GM20431 (cell line): ENCODE data around the gene HSD3B1.

ENCODE experiments used
- in situ Hi-C: fragments of 300-500 bp; cut with MseI, MboI; formaldehyde crosslinking; loops from one replicate; pipeline ENCODE4 v1.15.0; 2020; ENCODE audit warnings: low sequenced_read_pairs; ENCODE audit not compliant: unreplicated experiment

The HSD3B1 gene

DNA sequence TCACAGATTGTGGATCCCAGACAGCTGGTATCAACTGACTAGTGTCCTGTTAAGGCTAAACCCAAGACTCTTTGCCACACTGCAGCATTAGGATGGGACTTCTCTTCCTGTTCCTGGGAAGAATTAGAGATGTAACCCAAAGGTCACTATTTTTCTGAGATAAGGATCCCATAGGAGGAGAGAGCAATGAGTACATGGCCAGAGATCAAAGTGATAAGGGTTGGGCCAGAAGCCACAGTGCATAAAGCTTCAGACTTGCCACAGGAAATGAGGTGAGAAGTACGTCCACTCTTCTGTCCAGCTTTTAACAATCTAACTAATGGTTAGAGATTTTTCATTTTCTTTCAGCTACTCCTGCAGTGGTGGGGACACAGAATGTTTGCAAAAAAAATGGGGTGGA, at the start of gene HSD3B1:
Gene HSD3B1, plus strand, starts transcription at position 270 of the 400 bp plus-strand sequence. CDS start 267 bp downstream, outside the sequence.
- in situ Hi-C loops, result no loop called here

DNA sequence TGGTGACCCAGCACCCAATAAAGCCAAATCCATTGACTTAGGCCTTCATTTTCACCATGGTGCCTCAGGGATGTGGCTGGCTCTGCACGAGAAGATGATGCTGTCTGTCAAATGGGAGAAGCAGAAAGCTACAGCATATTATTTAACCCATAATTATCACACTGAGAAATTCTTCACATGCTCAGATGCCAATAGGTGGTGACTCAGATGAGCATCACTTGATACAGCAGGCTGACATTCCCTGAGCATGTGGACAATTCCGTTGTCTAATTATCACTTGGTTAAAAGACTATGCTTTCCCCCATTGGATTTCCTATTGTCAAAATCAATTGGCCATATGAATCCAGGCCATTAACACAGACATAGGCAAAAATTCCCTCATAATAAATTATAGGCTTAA, 44.0 kb upstream of the HSD3B1 start:
- in situ Hi-C loops, result no loop called here

DNA sequence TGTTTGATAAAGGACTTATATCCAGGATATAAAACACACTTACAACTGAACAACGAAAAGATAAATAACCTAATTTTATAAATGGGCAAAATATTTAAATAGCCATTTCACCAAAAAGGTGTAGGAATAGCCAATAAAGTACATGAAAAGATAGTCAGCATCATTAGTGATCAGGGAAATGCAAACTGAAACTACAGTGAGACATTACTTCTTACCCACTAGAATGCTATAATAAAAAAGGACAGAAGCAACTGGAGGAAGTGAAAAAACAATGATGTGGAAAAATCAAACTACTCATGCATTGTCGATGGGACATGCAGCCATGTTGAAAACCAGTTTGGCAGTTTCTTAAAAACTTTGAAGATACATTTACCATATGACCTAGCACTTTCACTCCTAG, 43.4 kb upstream of the HSD3B1 start:
- in situ Hi-C loops, result no loop called here

DNA sequence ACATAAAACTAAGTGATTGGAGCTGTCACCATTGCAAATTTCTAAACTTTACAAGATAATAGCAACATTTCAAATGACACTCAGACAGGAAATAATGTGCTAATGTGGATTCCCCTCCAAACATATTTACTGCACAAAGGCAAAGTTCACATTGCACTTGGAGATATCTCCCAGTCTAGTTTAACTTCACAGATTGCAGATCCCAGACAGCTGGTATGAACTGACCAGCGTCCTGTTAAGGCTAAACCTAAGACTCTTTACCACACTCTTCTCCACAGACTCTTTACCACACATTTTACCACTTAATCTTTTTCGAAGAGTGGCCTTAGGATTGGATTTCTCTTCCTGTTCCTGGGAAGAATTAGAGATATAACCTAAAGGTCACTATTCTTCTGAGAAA, 40.6 kb upstream of the HSD3B1 start:
- in situ Hi-C loops, result no loop called here

DNA sequence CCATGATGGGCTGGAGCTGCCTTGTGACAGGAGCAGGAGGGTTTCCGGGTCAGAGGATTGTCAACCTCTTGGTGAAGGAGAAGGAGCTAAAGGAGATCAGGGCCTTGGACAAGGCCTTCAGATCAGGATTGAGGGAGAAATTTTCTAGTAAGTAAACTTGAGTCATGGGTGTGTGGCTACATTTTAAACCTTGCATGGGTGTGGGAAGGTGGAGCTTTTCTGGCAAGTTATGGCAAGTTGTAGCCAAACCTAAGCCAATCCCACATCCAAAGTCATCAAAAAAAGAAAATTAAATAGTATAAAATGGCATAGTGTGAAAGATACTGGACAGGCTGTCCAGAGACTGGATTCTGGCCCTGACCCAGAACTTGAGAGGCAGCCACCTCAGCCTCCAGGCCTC, 39.8 kb upstream of the HSD3B1 start:
- in situ Hi-C loops, result no loop called here

DNA sequence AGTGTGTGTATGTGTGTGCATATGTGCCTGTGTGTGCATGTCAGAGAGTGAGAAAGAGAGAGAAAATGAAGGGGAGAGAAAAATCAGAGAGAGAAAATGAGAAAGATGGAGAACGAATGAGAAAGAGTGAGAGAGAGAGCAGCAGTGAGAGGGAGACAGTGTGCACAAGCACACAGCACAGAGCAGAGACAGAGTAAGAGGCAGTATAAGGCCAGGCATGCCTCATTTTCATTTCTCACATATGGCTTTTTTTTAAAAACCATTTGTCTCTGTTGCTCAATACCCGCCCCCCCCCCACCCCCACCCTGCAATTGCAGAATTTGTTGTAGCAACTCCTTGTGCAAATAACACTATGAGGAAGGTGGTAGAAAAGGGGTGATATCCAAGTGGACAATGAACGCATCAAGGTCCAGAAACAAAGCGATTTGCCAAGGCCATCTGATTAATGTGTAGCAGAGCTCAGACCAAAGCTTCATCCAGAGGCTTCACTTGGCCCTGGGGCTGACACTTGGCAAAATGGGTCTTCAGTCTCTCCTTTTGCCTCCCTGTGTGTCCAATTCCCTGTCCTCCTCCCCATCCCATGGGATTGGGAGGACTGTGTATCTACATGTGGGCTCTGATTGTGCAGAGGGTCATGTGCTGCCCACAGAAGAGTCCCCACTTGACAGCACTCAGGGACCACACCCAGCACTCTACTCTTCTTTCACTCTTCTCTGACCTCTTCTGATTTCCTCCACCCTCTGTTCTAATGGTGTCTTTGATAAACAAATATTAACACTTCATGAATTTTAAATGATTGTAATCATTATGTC, 38.9 kb upstream of the HSD3B1 start:
- in situ Hi-C loops, result no loop called here

DNA sequence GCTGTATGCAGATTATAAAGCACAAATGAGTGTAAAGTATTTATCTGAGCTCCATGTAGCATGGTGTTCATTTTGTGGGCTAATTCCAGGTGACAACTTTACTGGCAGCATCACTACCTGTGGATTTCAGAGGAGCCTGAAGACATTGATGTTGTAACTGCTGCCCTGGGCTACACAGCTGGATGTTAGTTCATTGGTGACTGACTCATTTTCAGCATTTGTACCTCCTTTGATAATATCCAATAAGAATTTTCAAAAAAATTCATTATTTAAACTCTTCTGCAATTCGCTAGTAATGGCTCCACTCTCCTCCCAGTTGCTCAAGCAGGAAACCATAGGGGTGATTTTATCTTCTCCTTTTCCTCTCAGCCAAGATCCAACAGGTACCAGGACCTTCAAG, 37.3 kb upstream of the HSD3B1 start:
- in situ Hi-C loops, result no loop called here

DNA sequence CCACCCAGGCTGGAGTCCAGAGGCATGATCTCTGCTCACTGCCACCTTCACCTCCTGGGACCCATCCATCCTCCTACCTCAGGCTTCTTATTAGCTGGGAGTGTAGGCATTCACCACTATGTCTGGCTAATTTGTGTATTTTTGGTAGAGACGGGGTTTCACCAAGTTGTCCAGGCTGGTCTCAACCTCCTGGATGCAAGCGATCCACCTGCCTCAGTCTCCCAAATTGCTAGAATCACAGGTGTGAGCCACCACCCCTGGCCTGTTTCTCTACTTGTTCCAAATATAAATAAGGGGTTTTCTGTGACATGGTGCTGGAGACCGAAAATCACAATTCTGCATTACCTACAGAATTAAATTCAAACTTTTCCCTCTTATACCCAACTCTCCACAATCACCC, 36.6 kb upstream of the HSD3B1 start:
- in situ Hi-C loops, result no loop called here

DNA sequence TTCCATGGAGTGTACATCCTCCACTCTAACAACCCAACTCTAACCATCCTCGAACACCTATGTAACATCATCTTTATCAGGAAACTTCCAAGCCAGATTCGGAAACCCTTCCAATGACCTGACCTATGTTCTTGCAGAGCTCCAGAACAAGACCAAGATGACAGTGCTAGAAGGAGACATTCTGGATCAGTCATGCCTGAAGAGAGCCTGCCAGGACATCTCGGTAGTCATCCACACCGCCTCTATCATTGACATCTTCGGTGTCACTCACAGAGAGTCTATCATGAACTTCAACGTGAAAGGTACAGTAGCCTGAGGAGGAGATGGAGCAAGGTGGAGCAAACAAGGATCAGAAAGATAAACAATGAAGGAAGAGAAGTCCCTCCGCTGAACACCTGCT, 36.1 kb upstream of the HSD3B1 start:
- in situ Hi-C loops, result no loop called here

DNA sequence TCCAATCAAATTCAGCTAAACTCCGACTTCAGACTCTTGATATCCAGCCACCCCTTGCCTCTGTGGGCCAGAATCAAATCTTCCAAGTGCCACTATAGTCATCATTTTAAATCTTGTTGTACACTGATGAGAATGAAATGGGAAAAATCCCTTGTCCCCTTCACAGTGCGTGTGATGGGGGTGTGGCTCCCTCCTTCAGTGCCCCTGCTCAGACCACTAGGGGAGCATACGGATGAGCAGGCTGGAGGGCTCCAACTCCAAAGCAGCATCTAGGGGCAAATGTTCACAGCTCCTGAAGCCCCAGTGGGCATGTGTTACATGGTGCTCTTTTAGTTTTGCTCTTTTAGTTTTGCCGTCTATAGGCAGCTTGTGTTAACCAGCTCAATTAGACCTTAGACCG, 35.4 kb upstream of the HSD3B1 start:
- in situ Hi-C loops, result no loop called here

DNA sequence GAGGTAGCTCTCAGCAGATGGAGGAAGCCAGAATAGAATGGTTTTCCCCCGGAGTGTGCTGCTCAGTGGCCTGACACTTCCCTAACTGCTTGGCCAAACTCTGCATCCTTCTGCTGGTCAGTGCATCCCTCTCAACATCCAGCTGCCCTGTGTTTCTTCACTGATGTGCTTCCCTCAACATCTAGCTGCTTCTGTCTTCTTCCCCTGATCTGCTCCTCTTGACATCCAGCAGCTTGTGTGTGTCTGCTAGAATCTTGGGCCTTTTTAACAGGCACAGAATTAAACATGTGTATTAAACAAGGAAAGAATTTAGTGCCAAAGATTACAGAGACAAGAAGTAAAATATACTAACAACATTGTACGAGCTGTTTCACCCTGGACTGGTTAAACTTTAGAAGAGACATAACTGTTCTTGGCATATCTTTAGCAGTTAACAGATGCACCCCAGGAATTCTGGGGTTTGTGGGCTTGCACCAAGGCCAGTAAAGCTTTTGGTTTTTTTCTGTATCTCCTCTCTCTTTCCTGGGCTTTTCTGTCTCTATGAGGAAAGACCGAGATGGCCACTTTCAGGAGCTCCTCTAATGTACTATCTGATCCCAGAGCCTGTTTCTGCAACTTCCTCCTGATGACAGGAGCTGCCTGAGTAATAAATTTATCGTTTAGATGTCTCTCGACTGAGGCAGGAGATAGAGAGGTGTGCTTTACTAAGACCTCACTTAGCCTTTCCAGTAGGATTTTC, 34.8 kb upstream of the HSD3B1 start:
- in situ Hi-C loops, result no loop called here

DNA sequence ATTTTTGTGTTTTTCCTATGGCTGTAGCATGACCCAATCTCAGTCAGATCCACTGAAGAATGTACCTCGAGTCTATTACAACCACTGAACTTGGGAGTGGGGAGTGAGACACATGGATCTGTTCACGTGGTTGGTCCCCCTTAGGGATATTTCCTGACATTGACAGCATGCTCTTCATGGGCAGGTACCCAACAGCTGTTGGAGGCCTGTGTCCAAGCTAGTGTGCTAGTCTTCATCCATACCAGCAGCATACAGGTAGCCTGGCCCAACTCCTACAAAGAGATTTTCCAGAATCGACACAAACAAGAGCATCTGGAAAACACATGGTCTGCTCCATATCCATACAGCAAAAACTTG, 34.2 kb upstream of the HSD3B1 start:
- in situ Hi-C loops, result no loop called here

DNA sequence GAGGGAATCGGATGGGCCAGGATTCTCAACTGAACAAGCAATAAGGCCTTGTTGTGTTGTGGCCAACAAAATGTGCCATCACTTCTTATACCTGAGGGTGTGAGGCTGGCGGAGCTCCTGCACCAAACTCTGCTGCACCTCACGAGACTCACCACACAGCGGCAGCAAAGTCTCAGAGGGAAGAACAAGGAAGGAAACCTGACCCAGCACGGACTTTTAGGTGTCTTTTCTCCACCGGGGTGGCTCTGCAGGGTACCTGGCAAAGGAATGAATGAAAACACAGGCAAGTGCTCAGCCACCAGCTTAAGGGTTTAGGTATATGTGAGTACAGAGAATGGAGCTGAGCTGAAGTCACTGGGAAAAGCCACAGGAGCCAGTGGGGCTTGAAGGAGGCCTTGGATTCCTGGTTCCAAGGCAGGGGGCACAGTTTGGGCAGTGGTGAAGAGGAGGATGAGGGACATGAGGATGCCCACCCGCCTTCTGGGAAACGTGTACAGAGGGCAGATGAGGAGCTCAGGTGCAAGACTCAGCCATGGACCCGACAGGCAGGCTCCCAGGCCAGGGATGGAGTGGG, 31.1 kb upstream of the HSD3B1 start:
- in situ Hi-C loops, result no loop called here

DNA sequence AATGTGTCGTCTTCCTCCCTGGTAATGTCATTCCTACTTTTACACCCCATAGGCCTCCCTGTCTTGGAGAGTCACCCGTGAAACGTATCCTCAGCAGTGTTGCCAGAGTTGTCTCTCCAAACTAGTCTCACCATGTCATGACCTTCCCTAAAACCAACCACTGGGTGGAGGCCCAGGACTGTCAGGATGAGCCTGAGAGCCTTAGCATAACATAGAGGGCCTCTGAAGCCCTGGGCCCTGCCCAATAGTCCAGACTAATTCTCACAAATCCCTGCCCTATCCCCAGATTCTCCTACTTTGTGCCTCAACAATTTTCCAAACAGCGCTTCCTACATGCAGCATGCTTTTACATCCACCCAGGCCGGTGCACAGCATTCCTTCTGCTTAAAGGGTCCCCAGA, 29.3 kb upstream of the HSD3B1 start:
- in situ Hi-C loops, result no loop called here

DNA sequence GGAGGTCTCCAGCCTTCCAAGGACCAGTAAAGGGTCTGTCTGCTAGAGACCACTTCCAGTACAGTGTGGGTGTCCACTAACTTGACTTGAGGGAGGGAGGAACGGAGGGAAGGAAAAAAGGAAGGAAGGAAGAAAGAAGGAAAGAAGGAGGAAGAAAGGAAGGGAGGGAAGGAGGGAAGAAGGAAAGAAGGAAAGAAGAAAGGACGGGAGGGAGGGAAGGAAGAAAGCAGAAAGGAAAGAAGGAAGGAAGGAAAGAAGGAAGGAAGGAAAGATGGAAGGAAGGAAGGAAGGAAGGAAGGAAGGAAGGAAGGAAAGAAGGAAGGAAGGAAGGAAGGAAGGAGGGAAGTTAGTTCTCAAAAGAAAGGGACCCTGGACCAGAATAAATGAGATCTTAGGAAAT, 26.8 kb upstream of the HSD3B1 start:
- in situ Hi-C loops, result no loop called here

DNA sequence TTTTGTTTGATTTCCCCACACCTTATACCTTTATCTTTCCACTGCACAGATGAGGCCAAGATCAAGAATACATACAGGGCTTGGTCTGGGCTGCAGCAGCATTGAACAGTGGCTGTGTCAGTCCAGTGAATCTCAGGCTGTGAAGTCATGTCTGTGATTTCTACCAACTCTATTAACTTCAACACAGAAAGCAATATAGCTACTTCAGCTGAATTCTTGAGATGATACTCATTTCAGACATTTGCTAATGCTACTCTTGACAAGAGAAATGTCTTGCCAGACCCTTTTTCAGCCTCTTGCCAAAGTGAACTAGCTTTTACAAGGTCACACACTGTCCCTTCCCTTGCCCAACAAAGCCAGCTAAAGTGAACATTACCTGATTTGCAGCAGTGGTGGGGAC, 25.1 kb upstream of the HSD3B1 start:
- in situ Hi-C loops, result no loop called here

DNA sequence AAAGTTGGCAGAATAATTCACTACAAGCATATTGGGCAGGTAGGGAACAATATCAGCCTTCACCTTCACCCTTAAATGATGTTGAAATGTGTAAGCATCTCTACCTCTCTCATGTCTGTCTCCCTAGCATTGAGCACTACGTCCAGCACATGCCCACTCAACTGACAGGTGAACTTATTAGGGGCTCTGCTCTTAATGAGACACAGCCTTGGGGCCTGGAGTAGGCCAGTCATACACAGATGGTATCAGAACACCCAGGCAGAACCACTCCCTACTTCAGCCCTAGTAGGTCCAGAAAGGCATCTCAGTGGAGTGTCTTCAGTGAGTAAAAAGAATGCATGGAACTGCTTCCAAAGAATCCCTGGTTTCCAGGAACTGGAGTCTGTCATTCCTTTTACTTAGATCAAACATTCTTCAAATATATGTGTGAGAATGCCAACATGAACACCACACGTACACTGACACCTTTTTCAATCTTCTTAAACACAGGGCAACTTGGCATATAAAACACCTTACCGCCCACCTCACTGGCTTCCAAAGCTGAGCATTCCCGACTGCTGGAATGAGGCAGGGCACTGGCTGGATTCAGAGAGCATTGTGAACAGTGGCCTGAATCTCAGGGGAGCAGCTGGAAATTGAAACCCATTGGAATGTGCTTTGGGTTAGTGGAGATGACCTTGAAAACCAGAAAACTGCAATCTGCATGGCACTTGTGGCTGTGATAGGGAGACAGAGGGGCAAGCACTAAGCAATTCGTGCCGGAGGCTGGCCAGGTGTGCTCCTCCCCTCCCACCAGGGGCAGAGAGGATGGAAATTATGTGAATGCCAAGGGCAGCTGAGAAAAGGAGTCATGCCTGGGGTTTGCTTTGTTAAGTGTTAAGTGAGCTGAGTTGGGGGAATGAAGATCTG, 24.2 kb upstream of the HSD3B1 start:
- in situ Hi-C loops, result no loop called here

DNA sequence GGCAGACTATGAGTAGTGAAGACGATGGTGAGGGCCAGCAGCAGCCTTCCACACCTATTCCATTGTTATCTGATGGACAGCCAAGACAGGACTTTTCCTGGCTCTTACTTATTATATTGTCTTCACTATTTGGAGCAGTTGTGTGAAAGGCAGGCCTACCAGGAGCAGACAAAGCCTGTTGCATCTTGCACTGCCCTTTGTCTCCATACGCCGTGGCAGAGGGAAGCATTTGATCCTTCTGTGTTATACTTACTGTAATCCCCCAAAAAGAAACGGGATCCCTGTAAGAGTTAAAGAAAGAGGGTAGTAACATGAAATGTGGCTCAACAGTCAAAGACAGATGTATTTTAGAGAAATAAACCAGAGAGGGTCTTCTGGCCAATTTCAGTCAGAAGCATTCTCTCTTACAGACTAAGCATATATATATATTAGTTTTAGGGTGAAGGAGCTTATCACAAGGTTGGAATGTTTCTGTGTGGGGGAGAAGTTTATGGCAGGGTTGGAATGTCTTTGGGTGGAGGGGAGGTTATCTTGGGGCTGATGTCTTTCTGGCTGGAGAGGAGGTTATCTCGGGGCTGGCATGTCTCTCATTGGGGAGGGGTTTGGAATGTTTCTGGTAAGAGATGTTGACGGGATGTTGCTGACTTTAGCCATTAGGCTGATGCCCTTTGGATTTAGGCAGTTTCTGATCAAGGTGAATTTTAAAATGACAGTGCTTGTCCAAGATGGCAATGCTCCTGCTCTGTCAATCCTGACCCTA, 23.4 kb upstream of the HSD3B1 start:
- in situ Hi-C loops, result no loop called here

DNA sequence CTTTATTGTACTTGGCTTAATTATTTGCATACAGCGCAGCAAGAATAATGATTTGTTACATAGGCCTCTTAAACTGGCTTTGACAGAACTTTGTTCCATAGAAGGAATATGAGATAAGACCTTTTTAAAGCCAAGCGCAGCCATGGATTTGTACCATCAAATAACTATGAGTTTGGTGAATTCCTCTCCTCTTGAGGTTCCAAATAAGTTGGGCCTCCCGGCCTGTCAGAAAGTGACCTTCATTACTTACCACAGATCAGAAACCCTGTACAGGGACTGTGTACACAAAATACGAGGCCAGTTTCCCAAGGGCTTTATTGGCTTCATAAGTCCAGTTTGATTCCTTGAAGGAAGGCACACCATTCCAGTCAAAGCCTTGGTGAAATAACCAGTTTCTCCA, 21.8 kb upstream of the HSD3B1 start:
- in situ Hi-C loops, result no loop called here

DNA sequence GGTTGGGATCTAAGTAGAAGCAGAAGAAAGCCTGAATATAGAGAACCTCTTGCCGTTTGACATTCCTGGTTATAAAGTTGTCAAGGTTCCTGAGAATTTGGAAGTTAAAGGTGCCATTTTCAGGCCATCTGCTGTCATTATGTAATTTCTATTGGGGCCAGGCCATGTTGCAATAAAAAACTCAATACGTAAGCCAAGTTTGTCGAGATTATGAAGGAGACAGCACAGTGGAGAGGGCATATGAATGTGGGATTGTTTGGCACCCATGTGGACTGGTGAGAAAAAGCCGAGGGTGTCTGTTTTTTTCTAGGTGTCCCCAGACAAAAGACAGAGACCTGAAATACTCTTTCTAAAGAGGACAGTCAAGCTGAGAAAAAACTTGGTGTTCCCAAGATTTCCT, 18.8 kb upstream of the HSD3B1 start:
- in situ Hi-C loops, result no loop called here
